ENCODE measurements around the gene ZNF780B. TPM values are rescaled to one million over a fixed set of nuclear protein-coding genes. Genes with fewer than 3 reads are reported as not detected.
"Not testable (repeated sequence)": the region's sequence is repeated elsewhere in the genome, so short reads cannot be mapped to it uniquely, and the experiment has no call there.

The ZNF780B gene
- total RNA-seq, 1 experiment from 2014 or later = 10.2 TPM

GRCh38 chr19:40053491-40053890 is 2.5 kb downstream of the ZNF780B start:
- H3K27me3 Mint-ChIP-seq (ENCODE audit: insufficient read depth, unreplicated experiment) = no peaks in the 10 kb centered on the region
- DNase-seq (ENCODE audit: unreplicated experiment) = no peak
- CTCF ChIA-PET = no interaction called here
- POLR2A ChIA-PET = no interaction called here
- peaks cover 5% of the 10 kb centered on the region for H3K4me1 Mint-ChIP-seq (ENCODE audit: insufficient read depth, unreplicated experiment)
- no peak overlapping the region for H3K27ac Mint-ChIP-seq (ENCODE audit: low read depth, unreplicated experiment)
- no TSS peak for BruUV-seq (replicated peaks)
- no peak overlapping the region for H3K4me3 Mint-ChIP-seq (ENCODE audit: unreplicated experiment)
- H3K9me3 Mint-ChIP-seq (ENCODE audit: unreplicated experiment) = peaks cover 28% of the 10 kb centered on the region
- intact Hi-C loops (cut with micrococcal nuclease) = no loop called here
- no peak for TF ChIP-seq CTCF (IDR thresholded peaks at IDR 0.05; ENCODE audit: unreplicated experiment)
- peaks cover 27% of the 10 kb centered on the region for H3K36me3 Mint-ChIP-seq (ENCODE audit: insufficient read depth, unreplicated experiment)

GRCh38 chr19:40041718-40042117 is 14.3 kb downstream of the ZNF780B start:
- DNase-seq (ENCODE audit: unreplicated experiment); CTCF ChIA-PET; intact Hi-C loops (cut with micrococcal nuclease); H3K27ac Mint-ChIP-seq (ENCODE audit: low read depth, unreplicated experiment); H3K4me3 Mint-ChIP-seq (ENCODE audit: unreplicated experiment); BruUV-seq (replicated peaks); POLR2A ChIA-PET; H3K27me3 Mint-ChIP-seq (ENCODE audit: insufficient read depth, unreplicated experiment); H3K4me1 Mint-ChIP-seq (ENCODE audit: insufficient read depth, unreplicated experiment): not testable (repeated sequence)
- Mint-ChIP-seq H3K9me3 (ENCODE audit: unreplicated experiment) (peaks cover 23% of the 10 kb centered on the region), H3K36me3 (ENCODE audit: insufficient read depth, unreplicated experiment) (peaks cover 27% of the 10 kb centered on the region)

- DNase-seq (ENCODE audit: unreplicated experiment); intact Hi-C loops (cut with micrococcal nuclease); H3K4me1 Mint-ChIP-seq (ENCODE audit: insufficient read depth, unreplicated experiment); H3K27ac Mint-ChIP-seq (ENCODE audit: low read depth, unreplicated experiment); H3K9me3 Mint-ChIP-seq (ENCODE audit: unreplicated experiment); BruUV-seq (replicated peaks); CTCF ChIA-PET; H3K27me3 Mint-ChIP-seq (ENCODE audit: insufficient read depth, unreplicated experiment); H3K36me3 Mint-ChIP-seq (ENCODE audit: insufficient read depth, unreplicated experiment); H3K4me3 Mint-ChIP-seq (ENCODE audit: unreplicated experiment); POLR2A ChIA-PET: not testable (repeated sequence)
These were observed 18.0 kb downstream of the ZNF780B start for GRCh38 chr19:40038047-40038446.

- no TSS peak for BruUV-seq (replicated peaks)
- H3K4me1 Mint-ChIP-seq (ENCODE audit: insufficient read depth, unreplicated experiment) = no peaks in the 10 kb centered on the region
- no peak for DNase-seq (ENCODE audit: unreplicated experiment)
- ChIA-PET POLR2A (no interaction called here), CTCF (no interaction called here)
- intact Hi-C loops (cut with micrococcal nuclease) = no loop called here
- peaks cover 7% of the 10 kb centered on the region for H3K9me3 Mint-ChIP-seq (ENCODE audit: unreplicated experiment)
- no peaks in the 10 kb centered on the region for H3K27me3 Mint-ChIP-seq (ENCODE audit: insufficient read depth, unreplicated experiment)
- H3K36me3 Mint-ChIP-seq (ENCODE audit: insufficient read depth, unreplicated experiment) = no peaks in the 10 kb centered on the region
- no peak for TF ChIP-seq CTCF (IDR thresholded peaks at IDR 0.05; ENCODE audit: unreplicated experiment)
- no peak overlapping the region for H3K4me3 Mint-ChIP-seq (ENCODE audit: unreplicated experiment)
- no peak overlapping the region for H3K27ac Mint-ChIP-seq (ENCODE audit: low read depth, unreplicated experiment)
These were observed 20.0 kb downstream of the ZNF780B start for GRCh38 chr19:40035996-40036395.

- DNase-seq (ENCODE audit: unreplicated experiment) = no peak
- TF ChIP-seq CTCF (IDR thresholded peaks at IDR 0.05; ENCODE audit: unreplicated experiment) = no peak
- Mint-ChIP-seq H3K4me1 (ENCODE audit: insufficient read depth, unreplicated experiment) (no peaks in the 10 kb centered on the region), H3K27me3 (ENCODE audit: insufficient read depth, unreplicated experiment) (no peaks in the 10 kb centered on the region), H3K27ac (ENCODE audit: low read depth, unreplicated experiment) (no peak overlapping the region), H3K4me3 (ENCODE audit: unreplicated experiment) (no peak overlapping the region), H3K9me3 (ENCODE audit: unreplicated experiment) (peaks cover 7% of the 10 kb centered on the region), H3K36me3 (ENCODE audit: insufficient read depth, unreplicated experiment) (peaks cover 6% of the 10 kb centered on the region)
- intact Hi-C loops (cut with micrococcal nuclease) = no loop called here
- ChIA-PET CTCF (no interaction called here), POLR2A (no interaction called here)
- no TSS peak for BruUV-seq (replicated peaks)
These were observed 22.0 kb downstream of the ZNF780B start for GRCh38 chr19:40033989-40034560.
